DOHH2 (cell line): ENCODE measurements around the gene BZW1.

Experiments used
- H3F3A ChIP-seq: fragments of 200-600 bp; sonication (generic), shearing (Covaris generic); 2 replicates; pipeline ENCODE4 v1.6.0; 2016; ENCODE audit warnings: antibody characterized with exemption, mild to moderate bottlenecking; ENCODE audit not compliant: control insufficient read depth, insufficient read depth
- H3K27ac ChIP-seq: fragments of 200-600 bp; sonication (generic); 2 replicates; pipeline ENCODE4 v1.5.1; 2014; ENCODE audit warnings: low read depth, mild to moderate bottlenecking, low read length, moderate library complexity
- H3K27me3 ChIP-seq: fragments of 200-600 bp; sonication (generic); 2 replicates; pipeline ENCODE4 v1.6.1; 2014; ENCODE audit warnings: mild to moderate bottlenecking, low read length, mixed read lengths; ENCODE audit not compliant: control insufficient read depth
- H3K36me3 ChIP-seq: fragments of 200-600 bp; sonication (generic); 2 replicates; pipeline ENCODE4 v1.6.1; 2014; ENCODE audit warnings: mild to moderate bottlenecking, low read length, moderate library complexity, mixed read lengths; ENCODE audit not compliant: control insufficient read depth
- H3K4me1 ChIP-seq: fragments of 200-600 bp; sonication (generic); 2 replicates; pipeline ENCODE4 v1.6.1; 2014; ENCODE audit warnings: mild to moderate bottlenecking, low read length, mixed read lengths; ENCODE audit not compliant: control insufficient read depth
- H3K4me2 ChIP-seq: fragments of 200-600 bp; sonication (generic); 2 replicates; pipeline ENCODE4 v1.6.0; 2014; ENCODE audit warnings: mild to moderate bottlenecking, low read length, moderate library complexity
- H3K4me3 ChIP-seq: fragments of 200-600 bp; sonication (generic); 2 replicates; pipeline ENCODE4 v1.5.1; 2014; ENCODE audit warnings: mild to moderate bottlenecking, low read length, mixed read lengths
- H3K79me2 ChIP-seq: fragments of 200-600 bp; sonication (generic); 2 replicates; pipeline ENCODE4 v1.6.1; 2014; ENCODE audit warnings: mild to moderate bottlenecking, low read length, mixed read lengths; ENCODE audit not compliant: control insufficient read depth
- H3K9me2 ChIP-seq: fragments of 200-600 bp; sonication (generic); replicated peaks from 2 replicates; pipeline ENCODE4 v1.6.1; 2014; ENCODE audit warnings: mild to moderate bottlenecking, low read length, mixed read lengths; ENCODE audit not compliant: control insufficient read depth
- H3K9me3 ChIP-seq: fragments of 200-600 bp; sonication (generic); 2 replicates; pipeline ENCODE4 v1.6.1; 2014; ENCODE audit warnings: antibody characterized with exemption, low read length, mixed read lengths; ENCODE audit not compliant: control insufficient read depth, insufficient read depth
- H4K20me1 ChIP-seq: fragments of 200-600 bp; sonication (generic); 2 replicates; pipeline ENCODE4 v1.6.0; 2014; ENCODE audit warnings: low read depth, mild to moderate bottlenecking, antibody characterized with exemption, low read length, moderate library complexity; ENCODE audit not compliant: control insufficient read depth, insufficient read depth
- EZH2phosphoT487 ChIP-seq: fragments of 200-600 bp; sonication (generic); IDR thresholded peaks from 2 replicates; pipeline ENCODE4 v1.6.1; 2017; ENCODE audit warnings: borderline replicate concordance, mild to moderate bottlenecking, antibody characterized with exemption, low read length, moderate library complexity, mixed read lengths
- TF ChIP-seq, protein P1 (sequence below): fragments of 200-600 bp; sonication (generic); IDR thresholded peaks from one replicate; pipeline ENCODE4 v1.5.1; 2014; ENCODE audit warnings: antibody characterized with exemption, mild to moderate bottlenecking, low read depth, low read length; ENCODE audit not compliant: poor library complexity, severe bottlenecking

Gene BZW1

DNA sequence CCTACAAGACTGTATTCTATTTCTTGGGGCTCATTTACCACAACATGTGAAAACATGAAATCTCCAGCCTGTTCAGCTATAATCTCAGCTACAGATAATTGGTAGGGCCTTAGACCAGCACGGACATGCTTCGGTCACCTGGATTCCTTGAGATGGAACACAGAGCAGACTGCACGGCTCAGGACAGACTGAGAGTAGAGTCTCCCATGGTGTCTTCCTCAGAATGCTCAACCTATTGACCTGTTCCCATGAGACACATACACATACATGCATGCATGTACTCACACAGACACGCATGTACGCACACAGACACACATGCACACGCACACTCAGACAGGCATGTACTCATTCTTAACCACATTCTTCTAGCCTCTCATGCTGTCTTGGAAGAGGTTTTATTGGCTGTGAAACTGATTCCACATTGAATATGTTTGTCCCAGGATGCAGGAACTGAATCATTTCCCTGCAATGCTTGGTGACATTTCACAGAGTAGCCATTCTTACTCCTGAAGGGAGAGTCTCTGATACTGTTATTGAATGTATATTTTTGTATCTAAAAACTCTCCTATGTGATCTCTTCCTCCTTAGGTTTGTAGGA is 23.5 kb upstream of the BZW1 start:
- H3K4me3 ChIP-seq: no peak overlapping the region
- H3K4me1 ChIP-seq: no peaks in the 10 kb centered on the region
- H3K27me3 ChIP-seq: peaks cover 19% of the 10 kb centered on the region; the same call in 1 of the 2 replicates
- no peak overlapping the region for H3K27ac ChIP-seq
- no peaks in the 10 kb centered on the region for H3K79me2 ChIP-seq
- H3K36me3 ChIP-seq: no peaks in the 10 kb centered on the region
- no peaks in the 10 kb centered on the region for H3K9me2 ChIP-seq
- no peaks in the 10 kb centered on the region for H3F3A ChIP-seq
- H3K4me2 ChIP-seq: no peak overlapping the region
- H3K9me3 ChIP-seq: no peaks in the 10 kb centered on the region
- no peaks in the 10 kb centered on the region for H4K20me1 ChIP-seq
- TF ChIP-seq, protein P1, sequence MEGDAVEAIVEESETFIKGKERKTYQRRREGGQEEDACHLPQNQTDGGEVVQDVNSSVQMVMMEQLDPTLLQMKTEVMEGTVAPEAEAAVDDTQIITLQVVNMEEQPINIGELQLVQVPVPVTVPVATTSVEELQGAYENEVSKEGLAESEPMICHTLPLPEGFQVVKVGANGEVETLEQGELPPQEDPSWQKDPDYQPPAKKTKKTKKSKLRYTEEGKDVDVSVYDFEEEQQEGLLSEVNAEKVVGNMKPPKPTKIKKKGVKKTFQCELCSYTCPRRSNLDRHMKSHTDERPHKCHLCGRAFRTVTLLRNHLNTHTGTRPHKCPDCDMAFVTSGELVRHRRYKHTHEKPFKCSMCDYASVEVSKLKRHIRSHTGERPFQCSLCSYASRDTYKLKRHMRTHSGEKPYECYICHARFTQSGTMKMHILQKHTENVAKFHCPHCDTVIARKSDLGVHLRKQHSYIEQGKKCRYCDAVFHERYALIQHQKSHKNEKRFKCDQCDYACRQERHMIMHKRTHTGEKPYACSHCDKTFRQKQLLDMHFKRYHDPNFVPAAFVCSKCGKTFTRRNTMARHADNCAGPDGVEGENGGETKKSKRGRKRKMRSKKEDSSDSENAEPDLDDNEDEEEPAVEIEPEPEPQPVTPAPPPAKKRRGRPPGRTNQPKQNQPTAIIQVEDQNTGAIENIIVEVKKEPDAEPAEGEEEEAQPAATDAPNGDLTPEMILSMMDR: no peak
- no peak for TF ChIP-seq EZH2phosphoT487

- no peak overlapping the region for H3K27ac ChIP-seq
- H3K4me3 ChIP-seq: no peak overlapping the region
Measured at GRCh38 chr2:200790185-200790584, 21.5 kb upstream of the BZW1 start.

GRCh38 chr2:200791905-200792304 is 19.8 kb upstream of the BZW1 start:
- H3F3A ChIP-seq: no peaks in the 10 kb centered on the region

More at GRCh38 chr2:200790185-200790584, 21.5 kb upstream of the BZW1 start:
- Histone ChIP-seq H4K20me1 (no peaks in the 10 kb centered on the region), H3K4me2 (no peak overlapping the region), H3K4me1 (no peaks in the 10 kb centered on the region), H3K9me3 (no peaks in the 10 kb centered on the region), H3K79me2 (no peaks in the 10 kb centered on the region), H3K27me3 (peaks cover 9% of the 10 kb centered on the region; the same call in 1 of the 2 replicates), H3K36me3 (no peaks in the 10 kb centered on the region), H3K9me2 (no peaks in the 10 kb centered on the region), H3F3A (no peaks in the 10 kb centered on the region)
- TF ChIP-seq, protein P1: no peak
- no peak for TF ChIP-seq EZH2phosphoT487

More at GRCh38 chr2:200791905-200792304, 19.8 kb upstream of the BZW1 start:
- Histone ChIP-seq H3K79me2 (no peaks in the 10 kb centered on the region), H3K4me2 (no peak overlapping the region), H3K9me3 (no peaks in the 10 kb centered on the region), H3K27ac (no peak overlapping the region), H3K36me3 (no peaks in the 10 kb centered on the region), H3K4me3 (no peak overlapping the region), H4K20me1 (no peaks in the 10 kb centered on the region), H3K4me1 (no peaks in the 10 kb centered on the region), H3K9me2 (no peaks in the 10 kb centered on the region), H3K27me3 (peaks cover 9% of the 10 kb centered on the region; the same call in 1 of the 2 replicates)
- TF ChIP-seq, protein P1: no peak
- no peak for TF ChIP-seq EZH2phosphoT487
